WTC11 (cell line): ENCODE measurements around the gene MEIS2. TPM values are rescaled to one million over a fixed set of nuclear protein-coding genes. Genes with fewer than 3 reads are reported as not detected.

Source experiments
- ATAC-seq: fragments of 200-7000 bp; cut with Tn5 transposase; 2 replicates; pipeline ENCODE4 v1.10.0; 2021; ENCODE audit warnings: mild to moderate bottlenecking, moderate library complexity
- CTCF ChIA-PET: fragments of 300-600 bp; sonication (Branson Sonifier 250); formaldehyde crosslinking; loops from one replicate; lab custom pipeline; 2021; ENCODE audit warnings: antibody characterized with exemption; lab: Charles Lee
- POLR2A ChIA-PET: fragments of 350-600 bp; sonication (Branson Sonifier 250); formaldehyde crosslinking; loops from one replicate; lab custom pipeline; 2021; ENCODE audit warnings: antibody characterized with exemption; lab: Charles Lee
- DNase-seq: peaks from one replicate; pipeline ENCODE4 v3.0.0; 2021; ENCODE audit warnings: low spot score
- H3K27ac Mint-ChIP-seq: 2 replicates; pipeline ENCODE4 v1.8.0; 2021; ENCODE audit warnings: mixed read lengths
- H3K27me3 Mint-ChIP-seq: 2 replicates; pipeline ENCODE4 v1.8.0; 2021; ENCODE audit warnings: low read depth, mild to moderate bottlenecking, moderate library complexity, mixed read lengths
- H3K36me3 Mint-ChIP-seq: 2 replicates; pipeline ENCODE4 v1.8.0; 2021; ENCODE audit warnings: mixed read lengths
- H3K4me1 Mint-ChIP-seq: 2 replicates; pipeline ENCODE4 v1.8.0; 2022; ENCODE audit warnings: mixed read lengths
- H3K4me3 Mint-ChIP-seq: 2 replicates; pipeline ENCODE4 v1.8.0; 2021; ENCODE audit warnings: mild to moderate bottlenecking, moderate library complexity, mixed read lengths
- H3K9me3 Mint-ChIP-seq: 2 replicates; pipeline ENCODE4 v1.8.0; 2021; ENCODE audit warnings: mixed read lengths
- CREB1 ChIP-seq: sonication (generic); formaldehyde crosslinking; IDR thresholded peaks from 2 replicates; pipeline ENCODE4 v1.8.0; 2023; ENCODE audit warnings: mild to moderate bottlenecking, missing genetic modification reagents
- EMX1 ChIP-seq: fragments of 250-450 bp; sonication (Bioruptor Pico); IDR thresholded peaks from 2 replicates; pipeline ENCODE4 v1.8.0; 2021; ENCODE audit warnings: mild to moderate bottlenecking
- FOXP1 ChIP-seq: sonication (generic); formaldehyde crosslinking; IDR thresholded peaks from 2 replicates; pipeline ENCODE4 v1.8.0; 2022; ENCODE audit warnings: missing genetic modification reagents, mild to moderate bottlenecking, moderate library complexity, borderline replicate concordance
- JUN ChIP-seq: sonication (generic); formaldehyde crosslinking; IDR thresholded peaks from 2 replicates; pipeline ENCODE4 v1.8.0; 2023; ENCODE audit warnings: mild to moderate bottlenecking, missing genetic modification reagents
- NFYB ChIP-seq: sonication (generic); formaldehyde crosslinking; conservative IDR thresholded peaks from 2 replicates; pipeline ENCODE4 v1.8.0; 2022; ENCODE audit warnings: low read depth, missing genetic modification reagents
- SP1 ChIP-seq: sonication (generic); formaldehyde crosslinking; conservative IDR thresholded peaks from 2 replicates; pipeline ENCODE4 v1.8.1; 2022; ENCODE audit warnings: missing genetic modification reagents
- ZNF138 ChIP-seq: sonication (generic); formaldehyde crosslinking; conservative IDR thresholded peaks from 2 replicates; pipeline ENCODE4 v1.8.1; 2022; ENCODE audit warnings: mild to moderate bottlenecking, moderate library complexity, missing genetic modification reagents
- ZNF317 ChIP-seq: sonication (generic); formaldehyde crosslinking; IDR thresholded peaks from 2 replicates; pipeline ENCODE4 v1.8.1; 2023; ENCODE audit warnings: low read depth, mild to moderate bottlenecking, moderate library complexity, missing genetic modification reagents, borderline replicate concordance
- total RNA-seq: library from RNA; stranded (reverse); gene quantifications from 3 replicates; pipeline ENCODE4 v1.2.3, GENCODE V29; 2021
- TF ChIP-seq, protein P1 (sequence below): fragments of 250-450 bp; sonication (Bioruptor Pico); IDR thresholded peaks from 2 replicates; pipeline ENCODE4 v1.9.0; 2021; ENCODE audit warnings: moderate library complexity, mild to moderate bottlenecking, inconsistent platforms, borderline replicate concordance
- TF ChIP-seq, protein P2 (sequence below): fragments of 250-450 bp; sonication (Bioruptor Pico); IDR thresholded peaks from 2 replicates; pipeline ENCODE4 v2.1.2; 2022; ENCODE audit warnings: mild to moderate bottlenecking, moderate library complexity
- TF ChIP-seq, protein P3 (sequence below): sonication (generic); formaldehyde crosslinking; IDR thresholded peaks from 2 replicates; pipeline ENCODE4 v1.8.0; 2023; ENCODE audit warnings: missing genetic modification reagents, mild to moderate bottlenecking, borderline replicate concordance
- TF ChIP-seq, protein P4 (sequence below): sonication (generic); formaldehyde crosslinking; conservative IDR thresholded peaks from 2 replicates; pipeline ENCODE4 v1.8.1; 2023; ENCODE audit warnings: mild to moderate bottlenecking, low read depth, missing genetic modification reagents, moderate library complexity
- TF ChIP-seq, protein P5 (sequence below): fragments of 250-450 bp; sonication (Bioruptor Pico); IDR thresholded peaks from 2 replicates; pipeline ENCODE4 v1.8.0; 2021; ENCODE audit warnings: mild to moderate bottlenecking
- TF ChIP-seq, protein P6 (sequence below): sonication (generic); formaldehyde crosslinking; conservative IDR thresholded peaks from 2 replicates; pipeline ENCODE4 v1.8.1; 2022; ENCODE audit warnings: mild to moderate bottlenecking, missing genetic modification reagents
- TF ChIP-seq, protein P7 (sequence below): sonication (generic); formaldehyde crosslinking; IDR thresholded peaks from 2 replicates; pipeline ENCODE4 v1.8.1; 2023; ENCODE audit warnings: mild to moderate bottlenecking, missing genetic modification reagents, moderate library complexity
- TF ChIP-seq, protein P8 (sequence below): sonication (generic); formaldehyde crosslinking; IDR thresholded peaks from 2 replicates; pipeline ENCODE4 v1.8.0; 2023; ENCODE audit warnings: missing genetic modification reagents

The MEIS2 gene
- total RNA-seq, 1 experiment from 2014 or later: 0.57 TPM

DNA sequence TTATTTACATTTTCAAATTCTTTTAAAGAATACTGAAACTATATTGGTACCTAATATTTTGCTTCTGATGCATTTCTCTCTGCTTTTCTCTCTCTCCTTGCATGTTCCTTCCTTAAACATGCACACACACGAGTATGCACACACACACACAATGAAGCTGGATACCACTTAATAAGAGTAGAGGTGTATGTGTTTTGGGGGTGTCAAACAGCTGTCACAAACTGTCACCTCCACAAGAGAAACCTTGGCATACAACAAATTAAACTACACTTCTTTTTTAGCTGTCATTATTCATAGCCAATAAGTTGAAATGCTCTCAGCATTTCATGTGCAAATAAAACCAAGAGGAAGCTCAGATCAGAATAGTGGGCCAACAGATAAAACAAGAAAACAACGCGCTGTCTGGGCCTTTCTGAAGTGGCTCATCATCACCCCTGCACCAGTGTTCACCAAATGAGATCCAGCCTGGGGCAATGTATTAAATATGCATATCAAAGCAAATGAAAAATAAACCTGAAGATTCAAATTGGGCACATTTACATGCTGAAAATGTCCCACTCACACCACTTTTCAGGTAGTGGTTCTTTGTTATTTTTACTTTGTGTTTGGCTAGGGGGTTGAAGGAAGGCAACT, 9.7 kb downstream of the MEIS2 start (continued):
- TF ChIP-seq, protein P1, sequence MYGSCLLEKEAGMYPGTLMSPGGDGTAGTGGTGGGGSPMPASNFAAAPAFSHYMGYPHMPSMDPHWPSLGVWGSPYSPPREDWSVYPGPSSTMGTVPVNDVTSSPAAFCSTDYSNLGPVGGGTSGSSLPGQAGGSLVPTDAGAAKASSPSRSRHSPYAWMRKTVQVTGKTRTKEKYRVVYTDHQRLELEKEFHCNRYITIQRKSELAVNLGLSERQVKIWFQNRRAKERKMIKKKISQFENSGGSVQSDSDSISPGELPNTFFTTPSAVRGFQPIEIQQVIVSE (CRISPR knock-in tag): no peak
- TF ChIP-seq, protein P2, sequence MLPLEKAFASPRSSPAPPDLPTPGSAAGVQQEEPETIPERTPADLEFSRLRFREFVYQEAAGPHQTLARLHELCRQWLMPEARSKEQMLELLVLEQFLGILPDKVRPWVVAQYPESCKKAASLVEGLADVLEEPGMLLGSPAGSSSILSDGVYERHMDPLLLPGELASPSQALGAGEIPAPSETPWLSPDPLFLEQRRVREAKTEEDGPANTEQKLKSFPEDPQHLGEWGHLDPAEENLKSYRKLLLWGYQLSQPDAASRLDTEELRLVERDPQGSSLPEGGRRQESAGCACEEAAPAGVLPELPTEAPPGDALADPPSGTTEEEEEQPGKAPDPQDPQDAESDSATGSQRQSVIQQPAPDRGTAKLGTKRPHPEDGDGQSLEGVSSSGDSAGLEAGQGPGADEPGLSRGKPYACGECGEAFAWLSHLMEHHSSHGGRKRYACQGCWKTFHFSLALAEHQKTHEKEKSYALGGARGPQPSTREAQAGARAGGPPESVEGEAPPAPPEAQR: no peak
- TF ChIP-seq, protein P3, sequence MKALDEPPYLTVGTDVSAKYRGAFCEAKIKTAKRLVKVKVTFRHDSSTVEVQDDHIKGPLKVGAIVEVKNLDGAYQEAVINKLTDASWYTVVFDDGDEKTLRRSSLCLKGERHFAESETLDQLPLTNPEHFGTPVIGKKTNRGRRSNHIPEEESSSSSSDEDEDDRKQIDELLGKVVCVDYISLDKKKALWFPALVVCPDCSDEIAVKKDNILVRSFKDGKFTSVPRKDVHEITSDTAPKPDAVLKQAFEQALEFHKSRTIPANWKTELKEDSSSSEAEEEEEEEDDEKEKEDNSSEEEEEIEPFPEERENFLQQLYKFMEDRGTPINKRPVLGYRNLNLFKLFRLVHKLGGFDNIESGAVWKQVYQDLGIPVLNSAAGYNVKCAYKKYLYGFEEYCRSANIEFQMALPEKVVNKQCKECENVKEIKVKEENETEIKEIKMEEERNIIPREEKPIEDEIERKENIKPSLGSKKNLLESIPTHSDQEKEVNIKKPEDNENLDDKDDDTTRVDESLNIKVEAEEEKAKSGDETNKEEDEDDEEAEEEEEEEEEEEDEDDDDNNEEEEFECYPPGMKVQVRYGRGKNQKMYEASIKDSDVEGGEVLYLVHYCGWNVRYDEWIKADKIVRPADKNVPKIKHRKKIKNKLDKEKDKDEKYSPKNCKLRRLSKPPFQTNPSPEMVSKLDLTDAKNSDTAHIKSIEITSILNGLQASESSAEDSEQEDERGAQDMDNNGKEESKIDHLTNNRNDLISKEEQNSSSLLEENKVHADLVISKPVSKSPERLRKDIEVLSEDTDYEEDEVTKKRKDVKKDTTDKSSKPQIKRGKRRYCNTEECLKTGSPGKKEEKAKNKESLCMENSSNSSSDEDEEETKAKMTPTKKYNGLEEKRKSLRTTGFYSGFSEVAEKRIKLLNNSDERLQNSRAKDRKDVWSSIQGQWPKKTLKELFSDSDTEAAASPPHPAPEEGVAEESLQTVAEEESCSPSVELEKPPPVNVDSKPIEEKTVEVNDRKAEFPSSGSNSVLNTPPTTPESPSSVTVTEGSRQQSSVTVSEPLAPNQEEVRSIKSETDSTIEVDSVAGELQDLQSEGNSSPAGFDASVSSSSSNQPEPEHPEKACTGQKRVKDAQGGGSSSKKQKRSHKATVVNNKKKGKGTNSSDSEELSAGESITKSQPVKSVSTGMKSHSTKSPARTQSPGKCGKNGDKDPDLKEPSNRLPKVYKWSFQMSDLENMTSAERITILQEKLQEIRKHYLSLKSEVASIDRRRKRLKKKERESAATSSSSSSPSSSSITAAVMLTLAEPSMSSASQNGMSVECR (CRISPR knock-in tag): no peak
- TF ChIP-seq SP1 (CRISPR knock-in tag): no peak

DNA sequence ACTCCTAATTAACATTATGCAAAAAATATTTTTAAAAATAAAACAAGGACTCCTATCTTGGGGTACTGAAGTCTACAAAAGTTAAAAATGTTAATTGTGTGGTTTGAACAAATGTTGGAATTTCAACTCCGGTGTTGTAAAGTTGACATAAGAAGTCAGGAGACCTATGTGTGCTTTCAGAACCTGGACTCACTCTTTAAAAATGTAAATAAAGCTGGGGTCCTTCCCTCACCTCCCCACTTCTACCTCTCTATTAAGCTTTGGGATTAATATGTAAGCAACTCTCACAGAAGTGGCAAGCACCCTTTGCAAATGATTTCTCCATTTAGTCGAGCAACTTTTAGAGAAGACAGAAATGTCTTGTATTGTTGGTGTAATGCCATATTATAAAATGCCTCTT, 11.9 kb downstream of the MEIS2 start:
- no peak for ATAC-seq
- POLR2A ChIA-PET: no interaction called here
- no peaks in the 10 kb centered on the region for H3K9me3 Mint-ChIP-seq
- H3K4me3 Mint-ChIP-seq: no peak overlapping the region
- no peak overlapping the region for H3K27ac Mint-ChIP-seq
- no peak for DNase-seq
- CTCF ChIA-PET: no interaction called here
- peaks cover 29% of the 10 kb centered on the region for H3K27me3 Mint-ChIP-seq
- peaks cover 37% of the 10 kb centered on the region for H3K4me1 Mint-ChIP-seq
- H3K36me3 Mint-ChIP-seq: no peaks in the 10 kb centered on the region
- TF ChIP-seq ZNF138 (CRISPR knock-in tag) (no peak), CREB1 (CRISPR knock-in tag) (no peak), FOXP1 (no peak), JUN (CRISPR knock-in tag) (no peak), ZNF317 (CRISPR knock-in tag) (no peak), EMX1 (CRISPR knock-in tag) (no peak), NFYB (CRISPR knock-in tag) (no peak)
- TF ChIP-seq, protein P3 (CRISPR knock-in tag): no peak
- TF ChIP-seq, protein P4, sequence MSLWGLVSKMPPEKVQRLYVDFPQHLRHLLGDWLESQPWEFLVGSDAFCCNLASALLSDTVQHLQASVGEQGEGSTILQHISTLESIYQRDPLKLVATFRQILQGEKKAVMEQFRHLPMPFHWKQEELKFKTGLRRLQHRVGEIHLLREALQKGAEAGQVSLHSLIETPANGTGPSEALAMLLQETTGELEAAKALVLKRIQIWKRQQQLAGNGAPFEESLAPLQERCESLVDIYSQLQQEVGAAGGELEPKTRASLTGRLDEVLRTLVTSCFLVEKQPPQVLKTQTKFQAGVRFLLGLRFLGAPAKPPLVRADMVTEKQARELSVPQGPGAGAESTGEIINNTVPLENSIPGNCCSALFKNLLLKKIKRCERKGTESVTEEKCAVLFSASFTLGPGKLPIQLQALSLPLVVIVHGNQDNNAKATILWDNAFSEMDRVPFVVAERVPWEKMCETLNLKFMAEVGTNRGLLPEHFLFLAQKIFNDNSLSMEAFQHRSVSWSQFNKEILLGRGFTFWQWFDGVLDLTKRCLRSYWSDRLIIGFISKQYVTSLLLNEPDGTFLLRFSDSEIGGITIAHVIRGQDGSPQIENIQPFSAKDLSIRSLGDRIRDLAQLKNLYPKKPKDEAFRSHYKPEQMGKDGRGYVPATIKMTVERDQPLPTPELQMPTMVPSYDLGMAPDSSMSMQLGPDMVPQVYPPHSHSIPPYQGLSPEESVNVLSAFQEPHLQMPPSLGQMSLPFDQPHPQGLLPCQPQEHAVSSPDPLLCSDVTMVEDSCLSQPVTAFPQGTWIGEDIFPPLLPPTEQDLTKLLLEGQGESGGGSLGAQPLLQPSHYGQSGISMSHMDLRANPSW (CRISPR knock-in tag): no peak
- TF ChIP-seq, protein P5, sequence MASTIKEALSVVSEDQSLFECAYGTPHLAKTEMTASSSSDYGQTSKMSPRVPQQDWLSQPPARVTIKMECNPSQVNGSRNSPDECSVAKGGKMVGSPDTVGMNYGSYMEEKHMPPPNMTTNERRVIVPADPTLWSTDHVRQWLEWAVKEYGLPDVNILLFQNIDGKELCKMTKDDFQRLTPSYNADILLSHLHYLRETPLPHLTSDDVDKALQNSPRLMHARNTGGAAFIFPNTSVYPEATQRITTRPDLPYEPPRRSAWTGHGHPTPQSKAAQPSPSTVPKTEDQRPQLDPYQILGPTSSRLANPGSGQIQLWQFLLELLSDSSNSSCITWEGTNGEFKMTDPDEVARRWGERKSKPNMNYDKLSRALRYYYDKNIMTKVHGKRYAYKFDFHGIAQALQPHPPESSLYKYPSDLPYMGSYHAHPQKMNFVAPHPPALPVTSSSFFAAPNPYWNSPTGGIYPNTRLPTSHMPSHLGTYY (CRISPR knock-in tag): no peak
- TF ChIP-seq, protein P6, sequence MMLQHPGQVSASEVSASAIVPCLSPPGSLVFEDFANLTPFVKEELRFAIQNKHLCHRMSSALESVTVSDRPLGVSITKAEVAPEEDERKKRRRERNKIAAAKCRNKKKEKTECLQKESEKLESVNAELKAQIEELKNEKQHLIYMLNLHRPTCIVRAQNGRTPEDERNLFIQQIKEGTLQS (CRISPR knock-in tag): no peak
- TF ChIP-seq, protein P7, sequence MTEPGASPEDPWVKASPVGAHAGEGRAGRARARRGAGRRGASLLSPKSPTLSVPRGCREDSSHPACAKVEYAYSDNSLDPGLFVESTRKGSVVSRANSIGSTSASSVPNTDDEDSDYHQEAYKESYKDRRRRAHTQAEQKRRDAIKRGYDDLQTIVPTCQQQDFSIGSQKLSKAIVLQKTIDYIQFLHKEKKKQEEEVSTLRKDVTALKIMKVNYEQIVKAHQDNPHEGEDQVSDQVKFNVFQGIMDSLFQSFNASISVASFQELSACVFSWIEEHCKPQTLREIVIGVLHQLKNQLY (CRISPR knock-in tag): no peak
- TF ChIP-seq, protein P8, sequence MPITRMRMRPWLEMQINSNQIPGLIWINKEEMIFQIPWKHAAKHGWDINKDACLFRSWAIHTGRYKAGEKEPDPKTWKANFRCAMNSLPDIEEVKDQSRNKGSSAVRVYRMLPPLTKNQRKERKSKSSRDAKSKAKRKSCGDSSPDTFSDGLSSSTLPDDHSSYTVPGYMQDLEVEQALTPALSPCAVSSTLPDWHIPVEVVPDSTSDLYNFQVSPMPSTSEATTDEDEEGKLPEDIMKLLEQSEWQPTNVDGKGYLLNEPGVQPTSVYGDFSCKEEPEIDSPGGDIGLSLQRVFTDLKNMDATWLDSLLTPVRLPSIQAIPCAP: no peak
